Measurements from ENCODE around the gene PTPN6.

Gene PTPN6

DNA sequence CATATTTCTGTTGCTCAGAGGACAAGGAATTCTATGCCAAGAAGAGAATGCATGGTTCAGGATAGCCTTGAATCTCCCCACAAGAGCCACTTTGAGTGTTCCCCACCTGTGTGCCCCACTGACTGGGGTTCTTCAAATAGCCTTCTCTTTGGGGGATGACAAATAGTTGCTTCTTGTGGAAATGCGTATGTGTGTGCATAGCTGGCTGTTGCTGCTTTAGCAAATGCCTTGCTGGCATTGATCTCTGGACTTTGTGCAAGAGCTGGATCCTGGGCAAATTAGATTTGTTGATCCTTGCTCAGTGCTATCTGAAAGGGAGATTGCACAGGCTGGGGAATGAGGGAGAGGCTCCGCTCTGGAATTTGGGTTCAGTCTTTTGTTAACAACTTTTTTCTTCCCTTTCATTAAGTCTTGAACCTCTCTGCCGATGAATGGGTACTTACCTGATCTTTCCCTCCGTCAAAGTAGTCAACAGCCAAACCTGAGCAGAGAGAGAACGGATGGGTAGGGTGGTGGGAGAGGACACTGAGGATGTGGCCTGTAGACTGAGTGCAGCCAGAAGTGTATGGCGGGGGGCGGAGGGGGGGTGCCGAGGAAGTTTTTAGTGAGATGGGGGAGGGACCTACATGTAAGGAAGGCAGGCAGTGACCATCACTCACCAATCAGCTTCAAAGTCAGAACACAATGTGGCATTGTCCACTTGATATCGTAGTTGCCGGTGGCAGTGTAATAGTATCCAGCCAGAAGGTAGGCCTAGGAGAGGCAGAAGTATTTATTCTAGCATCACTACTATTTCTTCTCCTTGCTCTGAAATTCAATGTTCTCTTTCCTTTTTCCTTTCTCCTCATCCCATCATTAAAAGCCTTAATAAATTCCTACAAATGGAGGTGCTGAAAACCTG, 30.2 kb downstream of the PTPN6 start:
- no peak for DNase-seq (ENCODE audit: low read depth)
- no peak overlapping the region for H3K4me3 ChIP-seq (ENCODE audit: low read depth, low read length)
- TF ChIP-seq, protein P1, sequence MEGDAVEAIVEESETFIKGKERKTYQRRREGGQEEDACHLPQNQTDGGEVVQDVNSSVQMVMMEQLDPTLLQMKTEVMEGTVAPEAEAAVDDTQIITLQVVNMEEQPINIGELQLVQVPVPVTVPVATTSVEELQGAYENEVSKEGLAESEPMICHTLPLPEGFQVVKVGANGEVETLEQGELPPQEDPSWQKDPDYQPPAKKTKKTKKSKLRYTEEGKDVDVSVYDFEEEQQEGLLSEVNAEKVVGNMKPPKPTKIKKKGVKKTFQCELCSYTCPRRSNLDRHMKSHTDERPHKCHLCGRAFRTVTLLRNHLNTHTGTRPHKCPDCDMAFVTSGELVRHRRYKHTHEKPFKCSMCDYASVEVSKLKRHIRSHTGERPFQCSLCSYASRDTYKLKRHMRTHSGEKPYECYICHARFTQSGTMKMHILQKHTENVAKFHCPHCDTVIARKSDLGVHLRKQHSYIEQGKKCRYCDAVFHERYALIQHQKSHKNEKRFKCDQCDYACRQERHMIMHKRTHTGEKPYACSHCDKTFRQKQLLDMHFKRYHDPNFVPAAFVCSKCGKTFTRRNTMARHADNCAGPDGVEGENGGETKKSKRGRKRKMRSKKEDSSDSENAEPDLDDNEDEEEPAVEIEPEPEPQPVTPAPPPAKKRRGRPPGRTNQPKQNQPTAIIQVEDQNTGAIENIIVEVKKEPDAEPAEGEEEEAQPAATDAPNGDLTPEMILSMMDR (IDR thresholded peaks at IDR 0.05; ENCODE audit: control insufficient read depth, extremely low read depth, insufficient read depth) = no peak

DNA sequence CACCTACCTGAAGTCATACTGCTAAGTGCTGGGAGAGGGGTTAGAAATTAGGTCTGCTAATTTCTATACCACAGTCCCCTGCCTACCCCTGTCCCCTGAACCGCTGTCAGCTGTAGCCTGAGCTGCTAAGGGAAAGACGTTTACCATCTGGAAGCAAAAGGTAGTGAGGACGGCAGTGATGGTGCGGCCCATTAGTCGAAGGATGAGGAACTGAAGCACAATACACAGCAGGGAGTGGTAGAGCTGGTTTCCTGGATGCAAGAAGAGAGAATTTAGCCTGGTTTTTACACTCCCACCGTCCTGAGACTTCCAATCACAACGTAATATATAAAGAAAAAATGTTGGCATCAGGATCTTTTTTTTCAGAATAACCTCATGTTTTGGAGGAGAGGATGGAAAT, 31.4 kb downstream of the PTPN6 start:
- TF ChIP-seq, protein P1 (IDR thresholded peaks at IDR 0.05; ENCODE audit: control insufficient read depth, extremely low read depth, insufficient read depth) = no peak
- no peak overlapping the region for H3K4me3 ChIP-seq (ENCODE audit: low read depth, low read length)
- no peak for DNase-seq (ENCODE audit: low read depth)

DNA sequence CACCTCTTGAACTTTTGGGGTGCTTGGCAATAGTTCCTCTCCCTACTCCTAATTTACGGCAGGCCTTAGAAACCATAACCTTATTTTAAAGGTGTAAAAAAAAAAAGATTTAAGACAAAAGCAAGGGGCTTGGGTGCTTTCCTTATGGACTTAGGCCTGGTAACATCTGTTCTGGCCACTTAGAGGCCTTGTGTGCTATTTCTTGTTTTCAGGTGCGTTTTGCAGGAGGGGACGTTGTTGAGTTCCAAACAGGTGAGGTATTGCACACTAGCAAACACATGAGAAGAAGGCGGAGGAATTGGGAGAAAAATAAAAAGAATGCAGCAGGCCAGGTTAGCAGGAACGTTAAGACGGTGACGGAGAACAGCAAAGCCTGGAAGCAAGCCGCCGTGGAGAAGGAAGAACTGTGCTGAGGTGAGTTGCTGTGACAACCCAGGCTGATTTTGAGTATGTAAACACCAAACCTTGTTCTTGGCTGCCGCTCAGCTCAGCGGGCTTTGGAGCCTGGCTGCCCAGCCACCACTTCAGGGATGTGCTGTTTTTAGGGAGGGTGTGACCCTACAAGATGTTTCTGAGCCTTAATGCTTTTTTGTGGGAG, 36.9 kb downstream of the PTPN6 start:
- DNase-seq (ENCODE audit: low read depth) = peak; percentile 89
- H3K4me3 ChIP-seq (ENCODE audit: low read depth, low read length) = peak overlapping the region; percentile 37
- TF ChIP-seq, protein P1 (IDR thresholded peaks at IDR 0.05; ENCODE audit: control insufficient read depth, extremely low read depth, insufficient read depth) = no peak

DNA sequence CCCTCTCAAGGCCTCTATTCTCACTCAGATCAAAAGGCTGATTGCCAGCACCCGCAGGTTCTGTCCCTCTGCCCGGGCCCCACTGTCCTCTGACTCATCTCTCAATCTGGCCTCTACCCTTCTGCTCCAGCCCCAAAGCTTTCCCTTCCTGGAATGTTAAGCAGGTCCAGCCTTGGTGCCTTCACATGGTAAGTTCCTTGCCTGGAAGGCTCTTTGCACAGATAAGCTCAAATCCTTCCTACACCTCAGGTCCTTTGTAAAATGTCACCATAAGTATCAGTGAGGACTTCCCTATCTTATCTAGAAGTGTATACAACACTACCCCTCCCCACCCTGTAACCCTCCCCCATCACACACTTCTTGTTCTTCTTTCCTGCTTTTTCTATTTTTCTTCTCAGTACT, 44.9 kb downstream of the PTPN6 start:
- no peak overlapping the region for H3K4me3 ChIP-seq (ENCODE audit: low read depth, low read length)
- DNase-seq (ENCODE audit: low read depth) = no peak
- TF ChIP-seq, protein P1 (IDR thresholded peaks at IDR 0.05; ENCODE audit: control insufficient read depth, extremely low read depth, insufficient read depth) = no peak

DNA sequence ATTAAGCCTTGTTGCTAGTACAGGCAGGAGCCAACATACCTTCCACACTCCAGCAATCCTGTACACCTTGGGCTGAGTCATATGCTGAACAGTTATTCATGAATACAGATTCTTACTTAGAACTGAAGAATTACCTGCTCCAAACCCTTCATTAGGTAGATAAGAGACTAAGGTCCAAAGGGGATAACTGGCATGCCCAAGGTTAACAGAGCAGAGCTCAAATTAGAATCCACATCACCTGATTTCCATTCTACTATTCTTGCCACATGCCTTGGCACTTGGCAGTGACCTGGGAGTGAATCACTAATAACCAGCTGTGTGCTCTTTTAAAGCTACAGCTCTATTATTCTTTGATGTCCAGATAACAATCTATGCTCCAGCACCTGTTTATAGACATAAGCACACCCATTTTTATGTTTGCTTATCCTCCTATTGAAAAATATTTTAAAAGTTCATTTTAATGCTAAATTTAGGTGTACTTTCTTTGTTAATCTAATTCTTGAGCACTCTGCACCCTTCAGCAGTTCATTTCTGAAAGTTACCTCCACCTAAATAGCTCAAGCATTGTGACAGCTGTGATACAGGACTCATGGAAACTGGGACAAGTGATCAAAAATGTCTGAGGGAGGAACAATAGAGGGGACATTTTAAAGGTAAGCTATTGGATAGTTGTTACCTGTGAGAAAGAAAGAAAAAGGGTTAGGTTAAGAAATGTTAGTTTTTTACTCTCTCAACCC, 47.7 kb downstream of the PTPN6 start:
- TF ChIP-seq, protein P1 (IDR thresholded peaks at IDR 0.05; ENCODE audit: control insufficient read depth, extremely low read depth, insufficient read depth) = no peak
- peak; percentile 62 for DNase-seq (ENCODE audit: low read depth)
- H3K4me3 ChIP-seq (ENCODE audit: low read depth, low read length) = no peak overlapping the region

DNA sequence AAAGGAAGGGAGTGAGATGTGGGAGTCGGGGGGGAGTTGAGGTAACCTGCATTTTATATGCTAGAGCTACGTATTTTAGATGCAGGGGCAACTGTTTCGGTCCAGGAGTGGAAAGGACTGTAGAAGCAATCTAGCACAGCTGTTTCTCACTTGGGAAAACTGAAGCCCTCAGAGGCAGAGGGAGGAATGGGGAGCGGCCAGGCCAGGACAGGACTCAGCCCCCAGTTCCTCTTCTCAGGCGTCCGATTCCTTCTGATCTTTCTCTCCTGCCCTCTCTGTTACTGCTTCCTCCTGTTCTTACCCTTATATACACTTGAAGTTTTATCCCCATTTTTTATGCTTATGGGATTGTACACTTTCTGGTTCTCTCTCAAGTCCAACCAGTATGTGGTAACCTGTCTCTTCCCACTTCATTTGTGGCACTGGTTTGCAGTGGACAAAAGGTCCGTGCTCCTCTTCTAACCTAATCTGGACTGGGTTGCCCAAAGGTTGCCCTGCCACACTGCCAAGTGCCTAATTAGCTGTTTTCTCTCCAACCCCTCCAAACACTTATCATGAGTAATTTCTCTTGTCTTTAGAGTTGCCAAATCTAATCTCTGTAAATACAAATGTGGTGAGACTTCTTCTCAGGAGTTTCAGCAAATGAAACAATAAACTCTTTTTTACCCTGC, 50.9 kb downstream of the PTPN6 start:
- TF ChIP-seq, protein P1 (IDR thresholded peaks at IDR 0.05; ENCODE audit: control insufficient read depth, extremely low read depth, insufficient read depth) = no peak
- DNase-seq (ENCODE audit: low read depth) = no peak
- H3K4me3 ChIP-seq (ENCODE audit: low read depth, low read length) = no peak overlapping the region

Data from LNCaP clone FGC (cell line).